Hindlimb muscle (tissue), 1 donor: ENCODE measurements around the gene FOXO6. TPM values are rescaled to one million over a fixed set of nuclear protein-coding genes. Genes with fewer than 3 reads are reported as not detected.
A peak's percentile ranks its signal among the peaks of the same experiment; 100 is the strongest.

Experiments used
- DNase-seq: peaks from one replicate; pipeline ENCODE4 v3.0.0-alpha.2; 2013
- polyA plus RNA-seq: library from polyadenylated mRNA; unstranded; fragments of 120-200 nt; gene quantifications from one replicate; pipeline ENCODE4 v1.2.1, GENCODE V29; 2013; ENCODE audit not compliant: insufficient read length

Gene FOXO6
- polyA plus RNA-seq, 1 donor: 15.0 TPM

DNA sequence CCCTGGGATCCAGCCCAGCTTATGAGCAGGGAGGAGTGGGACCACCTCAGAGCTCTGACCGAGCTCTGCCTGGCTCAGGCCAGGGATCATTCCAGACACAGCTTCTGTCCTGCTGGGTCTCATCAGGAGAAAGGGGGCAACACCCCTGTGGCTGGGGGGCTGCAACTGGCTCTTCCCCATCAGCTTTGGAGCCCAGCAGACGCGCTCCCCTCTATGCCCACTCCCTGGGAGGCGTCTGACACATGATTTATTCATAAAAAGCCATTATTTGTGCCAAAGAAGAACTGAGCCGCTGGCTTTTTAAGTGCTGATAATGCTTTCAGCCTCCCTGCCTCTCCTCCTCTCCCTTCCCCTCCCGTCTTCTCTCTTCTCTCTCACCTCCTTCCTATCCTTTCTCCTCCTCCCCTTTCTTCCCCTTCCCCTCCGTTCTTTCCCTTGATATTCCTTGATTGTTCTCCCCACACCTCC, 25.0 kb downstream of the FOXO6 start:
- DNase-seq: no peak

DNA sequence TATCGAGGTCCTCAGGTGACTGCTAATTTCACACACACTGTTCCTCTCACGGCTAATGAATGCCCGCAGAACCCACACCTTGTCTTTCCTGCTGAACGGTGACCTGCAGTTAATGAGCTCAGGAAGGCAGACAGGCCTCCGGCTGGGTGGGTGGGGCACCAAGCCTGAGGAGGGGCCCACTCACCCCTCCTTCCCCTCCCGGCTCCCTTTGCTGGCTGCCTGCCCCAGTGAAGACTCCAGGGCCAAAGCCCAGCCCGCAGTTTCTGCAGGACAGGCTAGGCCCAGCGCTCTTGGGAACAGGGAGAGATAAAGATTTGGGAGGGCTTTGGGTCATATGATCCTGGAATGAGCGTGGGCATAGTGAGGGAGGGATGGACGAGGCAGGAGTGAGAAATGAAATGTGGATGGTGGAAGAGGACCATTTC, 26.4 kb downstream of the FOXO6 start:
- DNase-seq: peak; percentile 88

DNA sequence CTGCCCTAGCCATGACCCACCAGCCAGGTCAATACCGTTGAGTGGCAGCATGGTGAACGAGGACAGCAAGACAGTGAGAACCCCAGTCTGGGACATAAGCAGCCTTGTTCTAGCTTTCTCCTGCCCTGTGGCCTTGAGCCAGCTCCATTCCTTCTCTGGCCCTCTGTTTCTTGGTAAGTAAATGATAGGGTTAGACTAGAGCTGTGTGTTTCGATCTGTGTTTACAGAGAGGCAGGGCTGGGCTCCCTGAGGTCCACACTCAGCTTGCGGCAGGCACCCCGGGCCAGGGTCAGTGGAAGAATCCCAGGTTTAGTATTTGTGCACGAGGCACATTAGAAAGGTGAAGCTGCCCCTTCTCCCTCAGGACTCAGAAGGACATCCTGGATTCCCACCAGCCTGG, 27.3 kb downstream of the FOXO6 start:
- no peak for DNase-seq

DNA sequence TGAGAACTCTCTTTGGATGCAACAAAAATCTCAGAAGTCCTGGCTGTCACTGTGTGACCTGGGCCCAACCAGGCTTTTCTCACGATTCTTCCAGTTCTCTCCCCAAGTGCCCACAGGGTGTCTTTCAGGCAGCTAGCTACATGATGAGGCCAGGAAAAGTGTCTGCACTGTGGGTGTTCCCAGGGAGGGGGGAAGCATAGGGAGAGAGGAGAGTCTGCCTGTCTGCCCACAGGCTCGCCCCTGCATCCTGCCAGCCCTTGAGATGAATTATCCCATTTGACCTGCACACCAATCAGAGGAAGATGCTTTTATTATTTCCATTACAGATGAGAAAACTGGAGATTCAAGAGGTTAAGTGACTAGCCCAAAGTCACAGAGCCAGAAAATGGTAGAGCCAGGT, 27.8 kb downstream of the FOXO6 start:
- DNase-seq: no peak

DNA sequence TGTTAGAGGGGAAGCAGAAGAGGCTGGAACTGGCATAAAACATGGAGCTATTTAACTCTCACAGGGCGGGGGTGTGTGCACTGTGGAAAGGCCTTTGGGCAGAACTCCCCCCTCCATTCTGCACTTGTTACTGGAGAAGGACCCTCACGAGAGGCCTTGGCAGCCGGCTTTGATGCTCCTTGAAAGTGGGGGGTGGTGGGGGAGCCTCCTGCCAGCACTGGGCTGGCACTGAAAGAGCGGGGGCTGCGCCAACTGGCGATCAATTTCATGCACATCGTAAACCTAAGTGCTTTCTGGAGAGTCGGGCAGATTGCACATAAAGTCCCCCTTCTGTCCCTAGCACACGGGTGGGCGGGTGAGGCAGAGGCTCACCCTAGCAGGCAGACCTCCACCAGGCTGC, 28.9 kb downstream of the FOXO6 start:
- no peak for DNase-seq

DNA sequence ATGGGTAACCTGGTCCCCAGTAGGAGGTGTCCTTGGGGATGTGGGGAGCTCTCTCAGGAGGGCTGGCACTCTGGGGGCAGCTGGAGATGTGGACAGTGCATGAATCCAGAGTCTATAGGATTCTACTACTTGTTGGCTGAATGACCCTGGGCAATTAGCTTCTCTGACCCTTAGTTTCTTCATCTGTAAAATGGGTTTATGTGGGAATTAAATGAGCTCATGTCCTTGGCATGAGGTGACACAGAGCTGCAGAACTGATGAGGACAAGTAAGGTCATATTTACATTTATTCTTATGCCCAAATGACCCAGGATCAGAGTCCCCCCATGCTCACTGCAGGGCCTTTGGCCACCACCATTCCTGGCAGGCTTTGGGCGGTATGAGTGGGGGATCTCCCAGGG, 29.3 kb downstream of the FOXO6 start:
- DNase-seq: no peak

DNA sequence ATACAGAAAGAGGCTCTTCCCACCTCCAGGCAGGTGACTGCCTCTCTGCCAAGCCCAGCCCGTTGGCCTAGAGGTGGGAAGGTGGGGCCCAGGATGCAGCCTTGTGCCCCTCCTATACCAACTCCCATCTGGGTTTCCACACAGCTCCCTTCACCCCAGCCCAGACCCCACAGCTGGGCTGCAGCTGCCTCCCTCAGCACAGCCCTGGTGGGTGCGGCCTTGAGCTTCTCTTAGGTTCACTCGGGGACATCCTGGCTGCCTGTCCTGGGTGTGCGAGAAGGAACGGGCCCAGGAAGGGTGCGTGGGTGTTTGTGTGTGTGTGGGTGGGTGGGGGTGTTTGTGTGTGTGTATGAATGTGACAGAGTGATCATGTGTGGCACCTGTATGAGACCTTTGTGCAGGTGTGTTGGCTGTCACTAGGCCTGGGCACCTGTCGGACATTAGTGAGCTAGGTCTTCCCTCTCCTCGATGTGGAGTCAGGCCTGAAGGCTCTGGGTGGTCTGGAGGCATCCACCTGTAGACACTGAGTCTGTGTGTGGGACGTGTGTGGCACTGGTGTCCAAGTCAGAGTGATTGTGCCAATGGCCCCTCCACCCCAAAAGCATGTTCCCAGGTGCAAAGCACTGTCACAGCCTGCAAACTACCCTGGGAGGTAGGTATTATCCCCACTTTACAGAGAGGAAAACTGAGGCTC, 30.7 kb downstream of the FOXO6 start:
- no peak for DNase-seq

DNA sequence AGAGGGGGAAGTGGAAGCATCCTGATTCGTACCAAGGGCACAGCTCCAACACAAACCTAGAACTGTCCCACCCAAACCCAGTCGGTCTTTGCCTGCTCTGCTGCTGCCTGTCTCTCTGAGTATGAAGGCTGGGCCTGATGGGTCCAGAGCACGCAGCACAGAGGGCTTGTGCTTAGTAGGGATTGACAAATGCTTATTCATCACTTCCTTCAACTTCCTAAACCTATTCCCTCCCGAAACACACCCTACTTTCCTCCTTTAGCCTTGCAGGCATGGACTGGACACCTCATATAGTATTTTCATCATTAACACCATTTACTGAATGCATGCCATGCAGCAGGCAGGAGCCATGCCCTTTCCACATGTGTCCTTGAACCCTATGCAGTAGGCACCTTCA, 31.3 kb downstream of the FOXO6 start:
- DNase-seq: no peak

DNA sequence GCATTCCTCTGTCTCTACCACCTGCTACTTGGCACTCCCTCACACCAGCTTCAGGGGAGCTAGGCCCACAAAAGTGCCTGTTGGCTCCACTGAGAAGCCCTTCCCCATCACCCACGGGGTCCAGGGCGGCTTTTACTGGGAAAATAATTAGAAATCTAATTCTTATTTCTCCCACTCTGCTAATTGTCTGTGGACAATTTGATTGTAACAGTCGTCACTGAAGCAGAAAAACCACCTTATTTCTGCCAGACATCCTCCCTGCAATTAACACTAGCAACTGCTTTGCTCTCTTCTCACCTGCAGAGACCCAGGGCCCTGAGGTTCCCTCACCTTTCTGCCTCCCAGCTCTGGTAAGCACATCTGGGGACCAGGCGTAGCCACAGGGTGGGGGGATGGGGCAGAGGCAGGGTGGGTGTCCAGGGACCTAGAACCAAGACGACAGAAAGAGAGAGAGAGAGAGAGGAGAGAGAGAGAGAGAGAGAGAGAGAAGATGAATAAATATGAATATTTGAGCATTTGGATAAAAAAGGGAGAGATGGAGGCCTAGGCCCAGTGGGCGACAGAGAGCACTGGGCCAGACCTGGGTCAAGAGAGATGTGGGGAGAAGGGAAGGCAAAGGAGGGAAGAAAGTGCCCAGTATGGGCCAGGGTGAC, 32.6 kb downstream of the FOXO6 start:
- no peak for DNase-seq

DNA sequence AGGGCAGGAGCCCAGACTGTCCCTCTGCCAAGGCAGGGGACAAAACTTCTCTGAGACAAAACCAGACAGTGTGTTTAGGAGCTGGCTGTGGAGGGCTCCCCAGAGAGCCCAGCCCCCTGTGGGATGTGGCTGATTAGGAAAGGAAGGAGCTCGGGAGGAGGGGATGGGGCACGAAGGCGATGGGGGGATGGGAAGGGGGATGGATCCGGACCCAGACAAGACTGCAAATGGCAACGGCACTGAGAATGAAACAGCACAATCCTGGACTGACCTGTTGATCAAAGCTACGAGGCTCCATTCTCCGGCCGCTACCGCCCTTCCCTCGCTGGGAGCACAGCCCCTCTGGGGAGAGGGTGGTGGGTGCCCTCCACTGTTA, 33.1 kb downstream of the FOXO6 start:
- DNase-seq: no peak

DNA sequence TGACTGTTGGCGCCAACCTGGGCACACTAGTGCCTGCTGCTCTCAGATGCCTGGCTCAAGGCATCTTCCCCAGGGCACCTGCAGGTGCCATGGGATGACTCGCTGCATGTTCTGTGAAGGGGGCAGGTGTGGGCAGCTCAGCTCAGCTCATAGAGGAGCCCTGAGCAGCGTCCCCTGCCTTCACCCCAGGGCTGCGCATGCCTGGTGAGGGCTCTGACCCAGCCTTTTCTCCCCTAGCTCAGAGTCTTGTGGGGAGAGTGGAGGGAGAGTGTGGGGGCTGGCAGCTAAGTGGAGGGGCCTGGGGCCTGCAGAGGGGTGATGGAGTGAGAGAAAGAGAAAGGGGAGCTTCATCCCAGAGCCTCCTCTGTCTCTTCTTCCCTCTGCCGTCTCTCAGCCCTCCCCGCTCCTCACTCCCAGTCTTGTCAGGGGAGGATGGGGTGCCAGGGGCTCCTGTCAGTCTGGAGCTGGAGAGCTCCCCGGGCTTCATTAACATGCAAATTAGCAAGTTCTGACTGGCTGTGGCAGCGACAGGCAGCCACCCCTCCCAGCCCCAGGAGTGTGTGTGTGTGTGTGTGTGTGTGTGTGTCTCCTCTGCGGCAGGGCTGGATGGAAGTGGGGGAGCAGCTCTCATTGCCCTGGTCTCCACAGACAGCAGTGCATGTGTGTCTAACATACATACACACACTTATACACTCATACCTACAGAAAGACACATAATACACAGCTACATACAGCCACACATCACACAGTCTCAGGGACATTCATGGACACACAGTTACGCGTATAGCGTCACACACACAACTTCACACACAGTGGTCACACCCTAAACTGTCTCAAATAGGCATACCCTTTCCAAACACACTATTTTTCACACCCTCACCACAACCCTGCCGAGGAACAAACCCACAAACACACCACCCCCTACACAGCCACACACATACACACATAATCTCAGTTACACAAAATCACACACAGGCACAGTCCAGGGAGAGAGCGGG, 34.0 kb downstream of the FOXO6 start:
- DNase-seq: no peak

DNA sequence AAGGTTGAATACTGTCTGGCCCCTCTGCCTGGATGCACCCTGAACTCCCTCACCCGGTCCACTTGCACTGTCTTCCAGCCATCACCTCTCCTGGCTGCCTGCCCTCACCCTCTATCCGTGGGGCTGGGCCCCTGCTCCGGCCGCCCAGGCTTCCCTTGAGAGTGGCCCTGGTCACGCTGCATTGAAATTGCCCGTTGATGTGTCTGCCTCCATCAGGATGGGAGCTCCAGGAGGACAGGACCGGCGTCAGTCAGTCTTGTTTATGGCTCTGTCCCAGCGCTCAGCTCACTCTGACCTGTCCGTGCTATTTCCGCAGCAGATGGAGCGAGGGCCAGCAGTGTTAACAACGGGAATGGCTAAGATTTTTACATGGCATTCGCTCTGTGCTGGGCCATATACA, 34.9 kb downstream of the FOXO6 start:
- no peak for DNase-seq

DNA sequence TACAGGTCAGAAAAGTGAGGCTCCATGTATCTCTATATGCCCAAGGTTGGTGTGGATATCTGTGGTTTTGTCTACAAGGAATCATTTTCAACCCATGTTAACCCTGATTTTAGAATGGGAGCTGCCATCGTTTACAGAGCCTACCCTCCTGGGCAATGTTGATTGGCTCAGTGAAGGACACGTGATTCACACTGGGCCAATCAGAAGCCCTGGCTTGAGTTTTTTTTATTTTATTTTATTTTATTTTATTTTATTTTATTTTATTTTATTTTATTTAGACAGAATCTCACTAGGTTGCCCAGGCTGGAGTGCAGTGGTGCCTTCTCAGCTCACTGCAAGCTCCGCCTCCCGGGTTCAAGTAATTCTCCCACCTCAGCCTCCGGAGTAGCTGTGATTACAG, 35.8 kb downstream of the FOXO6 start:
- no peak for DNase-seq

DNA sequence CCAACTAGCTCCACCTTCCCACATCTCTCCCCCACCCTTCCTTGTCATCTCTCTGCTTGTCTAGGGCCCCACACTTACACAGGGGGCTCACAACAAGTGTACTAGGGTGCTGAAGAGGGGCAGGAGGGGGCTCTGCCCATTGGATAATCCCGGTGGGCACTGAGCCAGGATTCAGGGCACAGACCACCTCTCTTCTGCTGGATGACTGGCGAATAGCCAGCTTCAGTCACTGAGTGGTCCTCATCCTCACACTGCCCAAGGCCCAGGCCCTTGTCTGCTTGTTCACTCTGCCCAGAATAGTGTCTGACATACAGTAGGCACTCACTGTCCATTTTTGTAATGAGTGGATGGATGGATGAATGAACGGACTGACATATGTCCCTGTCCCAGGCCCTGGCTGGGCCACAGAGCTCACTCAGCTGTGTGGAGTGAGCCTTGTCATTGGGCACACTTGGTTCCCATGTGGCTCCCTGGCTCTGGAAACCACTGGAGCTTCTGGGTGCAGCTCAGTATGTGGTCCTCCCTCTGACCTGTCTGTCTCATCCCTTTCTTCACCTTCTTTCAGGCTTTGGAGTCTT, 36.6 kb downstream of the FOXO6 start:
- no peak for DNase-seq

DNA sequence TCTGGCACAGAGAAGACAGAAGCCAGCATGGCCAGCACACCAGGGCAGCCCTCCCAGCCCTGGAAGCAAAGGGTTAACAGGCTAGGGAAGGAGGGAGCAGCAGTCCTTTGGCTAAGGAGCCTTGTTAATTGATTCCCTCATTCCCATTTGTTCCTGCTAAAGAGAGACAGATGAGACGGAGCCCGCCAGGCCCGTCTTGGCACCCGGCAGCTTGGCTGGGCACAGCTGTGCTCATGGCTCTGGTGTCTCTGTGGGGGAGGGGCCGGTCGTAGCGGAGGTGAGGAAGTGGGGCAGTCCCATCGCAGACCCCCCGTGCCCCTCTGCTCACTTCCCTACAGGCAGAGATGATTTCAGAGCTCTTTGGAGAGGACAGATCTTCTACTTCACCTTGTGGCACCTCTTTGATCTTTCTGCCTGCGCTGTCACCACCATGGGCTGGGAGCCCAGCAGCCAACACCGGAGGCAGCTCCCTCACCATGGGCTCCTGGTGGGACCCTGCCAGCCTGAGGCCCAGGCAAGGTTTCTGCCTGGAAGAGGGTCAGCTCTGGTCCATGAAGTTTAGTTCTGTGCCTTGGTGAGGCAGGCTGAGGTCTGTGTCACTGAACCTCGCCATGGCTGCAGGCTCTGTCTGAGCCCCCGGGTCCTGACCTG, 38.0 kb downstream of the FOXO6 start:
- peak; percentile 71 for DNase-seq

DNA sequence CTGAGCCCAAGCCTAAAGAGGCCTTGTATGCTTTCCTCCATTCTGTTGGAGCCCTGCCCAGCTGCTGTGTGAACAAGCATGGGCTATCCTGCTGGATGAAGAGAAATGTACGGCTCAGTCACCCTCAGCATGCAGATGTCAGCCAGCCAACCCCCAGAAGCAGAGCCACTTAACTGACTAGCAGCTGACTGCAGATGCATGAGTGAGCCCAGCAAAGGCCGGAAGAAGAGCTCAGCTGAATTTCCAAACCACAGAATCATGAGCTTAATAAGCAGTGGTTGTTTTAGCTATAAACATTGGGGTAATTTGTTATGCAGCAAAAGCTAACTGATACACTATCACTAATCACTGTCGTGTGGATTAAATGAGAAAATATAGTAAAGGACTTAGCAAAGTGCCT, 39.0 kb downstream of the FOXO6 start:
- no peak for DNase-seq

DNA sequence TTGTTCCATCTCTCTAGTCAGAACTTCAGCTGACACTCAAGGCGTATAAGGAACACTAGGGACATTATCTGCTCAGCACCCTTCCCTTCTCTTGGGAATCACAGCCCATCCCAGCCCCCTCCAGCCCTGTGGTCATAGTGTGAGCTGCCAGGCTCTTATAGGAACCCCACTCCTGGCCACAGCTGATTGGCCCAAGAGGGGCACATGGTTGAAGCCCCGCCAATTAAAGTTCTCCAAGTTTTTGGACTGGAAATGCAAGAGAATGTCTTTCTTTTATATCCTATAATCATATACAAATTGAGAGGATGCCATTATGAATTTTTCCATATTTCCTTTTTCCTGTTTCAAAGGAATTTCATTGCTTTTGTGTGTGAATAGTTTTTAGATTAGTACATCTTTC, 40.7 kb downstream of the FOXO6 start:
- no peak for DNase-seq

DNA sequence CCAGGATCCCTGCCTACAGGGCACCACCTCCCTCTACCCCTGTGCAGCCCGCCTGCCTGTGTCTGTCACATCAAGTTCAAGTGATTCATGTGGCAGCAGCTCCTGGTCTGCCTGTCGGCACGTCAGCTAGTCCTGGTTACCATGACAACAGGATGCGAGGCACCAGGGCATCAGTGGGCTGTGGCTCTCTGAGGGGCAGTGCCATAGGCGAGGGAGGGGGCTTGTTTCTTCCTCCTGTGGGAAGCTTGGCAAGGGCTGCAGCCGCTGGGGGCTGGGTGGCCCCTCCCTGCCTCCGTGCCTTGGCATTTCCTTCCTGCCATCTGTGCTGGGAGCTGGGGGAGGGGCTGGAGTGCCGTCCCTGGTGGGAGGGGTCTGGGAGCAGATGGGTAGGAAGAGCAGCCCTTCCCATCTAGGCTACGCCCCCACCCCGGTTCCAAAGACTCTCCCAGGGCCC, 43.1 kb downstream of the FOXO6 start:
- DNase-seq: no peak

DNA sequence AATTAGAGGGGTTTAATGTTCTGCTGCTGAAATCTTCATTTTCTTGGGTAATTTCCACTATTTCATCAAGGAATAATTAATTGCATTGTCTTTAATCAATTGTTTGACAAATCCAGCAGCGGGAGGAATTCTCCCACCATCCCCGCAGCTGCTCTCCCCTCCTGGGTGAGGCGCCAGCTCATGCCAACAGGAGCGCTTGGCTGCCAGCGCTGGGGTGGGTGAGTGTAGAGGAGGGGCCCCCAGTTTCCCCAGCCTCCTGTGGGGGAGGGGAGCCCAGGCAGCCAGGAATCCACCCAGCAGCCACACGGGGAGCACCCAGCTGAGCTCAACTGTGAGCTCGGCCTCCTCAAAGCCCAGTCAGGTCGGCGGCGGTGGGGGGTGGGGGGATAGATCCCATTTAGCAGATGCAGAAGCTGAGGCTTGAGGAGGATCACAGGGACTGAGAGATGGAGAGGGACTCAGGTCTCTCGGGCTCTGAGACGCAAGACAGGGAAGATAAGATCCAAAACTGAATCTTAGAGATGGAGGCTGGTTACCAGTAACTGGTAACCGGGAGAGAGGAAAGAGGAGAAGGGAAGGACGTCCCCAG, 46.5 kb downstream of the FOXO6 start:
- no peak for DNase-seq

DNA sequence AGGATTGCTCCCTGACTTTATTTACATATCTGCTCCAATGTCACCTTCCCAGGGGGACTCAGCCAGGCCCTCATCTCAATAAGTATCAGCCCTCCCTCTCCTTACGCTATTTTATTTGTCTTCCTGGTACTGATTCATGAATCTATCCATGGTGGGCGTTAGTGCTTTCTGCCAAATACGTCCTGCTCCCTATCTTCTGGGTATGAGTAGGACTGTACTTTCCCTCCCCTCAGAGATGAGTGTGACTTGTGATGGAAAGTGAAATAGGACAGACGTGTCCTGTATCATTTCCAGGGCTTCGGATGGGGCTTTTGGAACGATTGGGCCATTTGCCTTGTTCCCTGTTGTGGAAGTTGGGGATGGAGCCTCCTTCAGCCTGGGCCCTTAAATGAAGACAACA, 47.5 kb downstream of the FOXO6 start:
- no peak for DNase-seq

DNA sequence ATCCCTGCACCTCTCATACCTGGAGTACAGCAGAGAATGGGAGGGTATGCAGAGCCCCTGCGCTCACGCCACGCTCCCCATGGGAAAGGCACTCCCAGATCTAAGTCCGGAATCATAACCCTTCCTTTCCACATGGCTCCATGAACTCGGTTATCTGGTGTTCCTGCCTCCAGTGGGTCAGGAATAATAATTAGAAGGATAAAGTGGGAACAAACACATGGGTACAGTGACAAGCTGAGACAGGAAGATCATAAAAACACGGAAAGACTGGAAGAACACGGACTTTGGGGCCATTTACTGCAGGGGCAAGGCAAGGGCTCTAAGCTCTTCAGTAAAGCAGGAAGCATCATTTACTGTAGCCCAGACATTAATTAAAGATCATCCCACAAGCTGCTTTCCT, 48.6 kb downstream of the FOXO6 start:
- no peak for DNase-seq

DNA sequence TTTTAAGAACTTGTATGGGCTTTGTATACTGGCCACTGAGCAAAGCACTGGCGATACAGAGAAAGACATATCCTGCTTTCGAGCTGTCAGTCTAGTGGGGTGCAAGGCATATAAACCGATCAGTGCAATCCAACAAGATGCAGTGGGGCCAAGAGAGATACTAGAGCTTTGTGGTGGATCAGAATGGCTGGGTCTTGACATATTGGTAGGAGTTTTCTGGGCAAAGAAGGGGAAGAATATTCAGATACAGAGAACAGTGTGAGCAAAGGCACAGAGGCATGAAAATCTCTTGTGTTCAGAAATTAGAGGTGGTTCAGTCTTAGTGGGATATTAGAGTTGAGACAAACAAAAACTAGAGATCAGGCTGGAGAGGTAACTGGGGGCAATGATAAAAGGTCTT, 49.2 kb downstream of the FOXO6 start:
- DNase-seq: no peak
